GM19328 (cell line): ENCODE measurements around the gene CAV3.

Source experiments
- ATAC-seq: cut with Tn5 transposase; IDR thresholded peaks from one replicate; pipeline ENCODE4 v1.9.1; 2021; ENCODE audit warnings: mild to moderate bottlenecking, moderate library complexity; ENCODE audit not compliant: unreplicated experiment

The CAV3 gene

GRCh38 chr3:8784676-8785435 is 51.3 kb downstream of the CAV3 start:
- no peak for ATAC-seq

GRCh38 chr3:8790529-8790928 is 56.9 kb downstream of the CAV3 start:
- ATAC-seq: no peak

GRCh38 chr3:8793242-8793641 is 59.6 kb downstream of the CAV3 start:
- ATAC-seq: no peak

- no peak for ATAC-seq
Measured at GRCh38 chr3:8794247-8794646, 60.6 kb downstream of the CAV3 start.
